Prostate gland (tissue), 2 donors: ENCODE measurements around the gene LIPC. TPM values are rescaled to one million over a fixed set of nuclear protein-coding genes. Genes with fewer than 3 reads are reported as not detected.

Source experiments
- DNase-seq: peaks from one replicate; pipeline ENCODE4 v3.0.0-alpha.2; 2019; ENCODE audit warnings: low spot score
- H3K27ac ChIP-seq, 2 donors: fragments of 200-600 bp; sonication (generic); 2 replicates each; pipeline ENCODE4 v1.5.1; 2017 to 2019
- H3K27me3 ChIP-seq: fragments of 200-600 bp; sonication (generic); replicated peaks from 2 replicates; pipeline ENCODE4 v1.5.1; 2019; ENCODE audit not compliant: insufficient read depth
- H3K36me3 ChIP-seq, 2 donors: fragments of 200-600 bp; sonication (generic); 1 replicate in 1 of 2; 2 replicates in 1 of 2; pipeline versions ENCODE4 v1.5.1 to v1.8.1; 2017 to 2019
- H3K4me1 ChIP-seq: fragments of 200-600 bp; sonication (generic); replicated peaks from 2 replicates; pipeline ENCODE4 v1.5.1; 2019
- H3K4me3 ChIP-seq, 2 donors: fragments of 200-600 bp; sonication (generic); 2 replicates each; pipeline ENCODE4 v1.5.1; 2017 to 2019
- H3K9me3 ChIP-seq: fragments of 200-600 bp; sonication (generic); 2 replicates; pipeline ENCODE4 v1.5.1; 2017
- POLR2A ChIP-seq: fragments of 450-650 bp; IDR thresholded peaks from one replicate; pipeline ENCODE4 v1.6.1; 2016; ENCODE audit warnings: antibody characterized with exemption, mild to moderate bottlenecking
- POLR2AphosphoS5 ChIP-seq: sonication (generic); formaldehyde crosslinking; IDR thresholded peaks from one replicate; pipeline ENCODE4 v1.6.1; 2017; ENCODE audit warnings: antibody characterized with exemption
- WGBS: methylation state at CpG from one replicate; pipeline ENCODE4 v1.1.5; 2018; 5-methylcytosine and 5-hydroxymethylcytosine counted together
- intact Hi-C: fragments of 100-400 bp; cut with DNase I; formaldehyde crosslinking; loops from one replicate; pipeline ENCODE4 v1.14.2; 2022
- total RNA-seq, 2 donors: library from RNA; depleted of rRNA; stranded (reverse); fragments of >200 nt; gene quantifications; one replicate each; pipeline ENCODE4 v1.1.0, GENCODE V29; 2016
- TF ChIP-seq, protein P1 (sequence below), 4 experiments: fragments of 200-600 bp in 2 of 4; fragments of 450-650 bp in 2 of 4; sonication (generic) in 2 of 4; IDR thresholded peaks; 1 replicate in 3 of 4; 2 replicates in 1 of 4; pipeline ENCODE4 v1.5.1; 2016 to 2019; ENCODE audit warnings: antibody characterized with exemption in 4 of 4, mild to moderate bottlenecking in 2 of 4, moderate library complexity in 2 of 4

Gene LIPC
- total RNA-seq, 2 donors from 2014 or later = 0.14 TPM; not detected in 1

DNA sequence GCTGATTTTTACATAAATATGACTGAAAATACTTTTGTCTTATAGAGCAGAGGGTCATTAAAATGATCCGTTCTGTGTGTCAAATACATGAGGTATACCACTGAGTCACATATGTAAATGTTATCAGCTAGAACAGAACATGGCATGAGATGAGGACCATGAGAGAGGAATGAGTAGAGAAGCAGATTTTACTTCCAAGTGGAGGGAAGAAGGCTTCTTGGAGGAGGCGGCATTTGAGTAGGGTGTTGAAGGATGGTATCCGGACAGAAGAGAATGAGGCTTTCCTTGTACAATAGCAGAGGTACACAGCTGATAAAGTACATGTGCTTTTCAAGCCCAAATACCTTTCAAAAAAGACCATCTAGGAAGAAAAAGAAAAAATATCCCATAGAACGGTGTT is 4.8 kb downstream of the LIPC start:
- Histone ChIP-seq H3K27me3 (no peaks in the 10 kb centered on the region), H3K4me3 (no peak overlapping the region), H3K27ac (no peak overlapping the region), H3K9me3 (no peaks in the 10 kb centered on the region), H3K36me3 (no peaks in the 10 kb centered on the region), H3K4me1 (peaks cover 4% of the 10 kb centered on the region)
- intact Hi-C loops = no loop called here
- no peak for DNase-seq
- TF ChIP-seq POLR2AphosphoS5 (no peak), POLR2A (no peak)
- TF ChIP-seq, protein P1, sequence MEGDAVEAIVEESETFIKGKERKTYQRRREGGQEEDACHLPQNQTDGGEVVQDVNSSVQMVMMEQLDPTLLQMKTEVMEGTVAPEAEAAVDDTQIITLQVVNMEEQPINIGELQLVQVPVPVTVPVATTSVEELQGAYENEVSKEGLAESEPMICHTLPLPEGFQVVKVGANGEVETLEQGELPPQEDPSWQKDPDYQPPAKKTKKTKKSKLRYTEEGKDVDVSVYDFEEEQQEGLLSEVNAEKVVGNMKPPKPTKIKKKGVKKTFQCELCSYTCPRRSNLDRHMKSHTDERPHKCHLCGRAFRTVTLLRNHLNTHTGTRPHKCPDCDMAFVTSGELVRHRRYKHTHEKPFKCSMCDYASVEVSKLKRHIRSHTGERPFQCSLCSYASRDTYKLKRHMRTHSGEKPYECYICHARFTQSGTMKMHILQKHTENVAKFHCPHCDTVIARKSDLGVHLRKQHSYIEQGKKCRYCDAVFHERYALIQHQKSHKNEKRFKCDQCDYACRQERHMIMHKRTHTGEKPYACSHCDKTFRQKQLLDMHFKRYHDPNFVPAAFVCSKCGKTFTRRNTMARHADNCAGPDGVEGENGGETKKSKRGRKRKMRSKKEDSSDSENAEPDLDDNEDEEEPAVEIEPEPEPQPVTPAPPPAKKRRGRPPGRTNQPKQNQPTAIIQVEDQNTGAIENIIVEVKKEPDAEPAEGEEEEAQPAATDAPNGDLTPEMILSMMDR (IDR thresholded peaks at IDR 0.05) = no peak
- WGBS = 74% methylated on average over 4 of the region's 4 CpGs

DNA sequence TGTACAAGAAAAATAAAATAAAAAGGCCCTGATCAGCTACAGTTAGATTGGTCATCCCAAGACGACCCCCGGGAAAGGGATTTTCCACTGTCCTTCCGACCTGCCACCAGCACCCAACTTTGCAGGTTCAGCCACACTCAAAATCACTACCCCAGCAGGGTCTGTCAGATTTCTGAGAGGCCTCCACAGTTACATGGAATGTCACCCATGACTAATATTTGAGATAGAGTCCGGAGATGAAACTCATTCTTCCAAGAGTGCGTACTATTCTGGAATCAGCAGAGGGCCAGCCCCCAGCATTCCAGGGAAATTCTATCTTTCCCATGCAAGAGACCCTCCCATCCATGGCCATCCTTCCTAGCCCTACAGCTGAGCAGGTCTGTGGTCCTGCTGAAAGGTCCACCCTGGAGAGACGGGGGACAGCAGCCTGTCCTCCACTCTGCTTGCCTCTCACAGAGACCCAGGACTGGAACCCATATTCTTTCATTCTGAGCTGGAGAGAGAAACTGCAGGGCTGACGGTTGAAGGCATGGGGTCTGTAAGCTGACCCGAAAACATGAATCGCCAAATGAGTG is 5.8 kb downstream of the LIPC start:
- intact Hi-C loops = no loop called here
- no peak overlapping the region for H3K27ac ChIP-seq
- WGBS = 95% methylated on average over 9 of the region's 9 CpGs
- no peaks in the 10 kb centered on the region for H3K36me3 ChIP-seq
- no peaks in the 10 kb centered on the region for H3K27me3 ChIP-seq
- TF ChIP-seq POLR2AphosphoS5 = no peak
- no peak for TF ChIP-seq POLR2A
- TF ChIP-seq, protein P1 (IDR thresholded peaks at IDR 0.05) = no peak
- H3K4me1 ChIP-seq = peaks cover 4% of the 10 kb centered on the region
- no peak overlapping the region for H3K4me3 ChIP-seq
- no peak for DNase-seq
- no peaks in the 10 kb centered on the region for H3K9me3 ChIP-seq

- WGBS = 96% methylated on average over 9 of the region's 9 CpGs
- no peaks in the 10 kb centered on the region for H3K9me3 ChIP-seq
- intact Hi-C loops = no loop called here
- no peak for DNase-seq
- H3K27ac ChIP-seq = no peak overlapping the region
- no peak overlapping the region for H3K4me3 ChIP-seq
- no peaks in the 10 kb centered on the region for H3K36me3 ChIP-seq
- H3K27me3 ChIP-seq = no peaks in the 10 kb centered on the region
- peaks cover 4% of the 10 kb centered on the region for H3K4me1 ChIP-seq
- TF ChIP-seq POLR2AphosphoS5 = no peak
- no peak for TF ChIP-seq POLR2A
- TF ChIP-seq, protein P1 (IDR thresholded peaks at IDR 0.05) = no peak
Observed at GRCh38 chr15:58438111-58438510, 6.3 kb downstream of the LIPC start.

DNA sequence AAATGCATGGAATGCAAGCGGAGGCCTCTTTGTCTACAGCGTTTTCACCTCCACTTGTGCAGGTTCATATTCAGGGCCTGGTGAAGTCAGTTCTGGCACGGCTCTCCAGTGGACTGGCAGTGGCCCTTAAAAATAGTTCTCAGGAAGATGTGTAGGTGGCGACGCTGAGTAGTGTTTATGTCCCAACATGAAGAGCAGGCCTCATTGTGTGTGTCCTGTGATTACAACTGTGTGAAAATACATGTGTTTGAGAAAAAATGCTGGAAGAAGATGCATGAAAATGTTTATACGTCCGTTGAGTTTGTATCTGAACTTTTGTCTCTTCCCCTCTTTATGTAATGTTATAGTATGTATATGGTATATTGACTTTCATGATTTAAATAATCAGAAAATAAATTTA is 7.2 kb downstream of the LIPC start:
- Histone ChIP-seq H3K27ac (no peak overlapping the region), H3K36me3 (no peaks in the 10 kb centered on the region), H3K4me3 (no peak overlapping the region), H3K27me3 (no peaks in the 10 kb centered on the region), H3K4me1 (peaks cover 4% of the 10 kb centered on the region), H3K9me3 (no peaks in the 10 kb centered on the region)
- intact Hi-C loops = no loop called here
- DNase-seq = no peak
- 79% methylated on average over 7 of the region's 7 CpGs for WGBS
- TF ChIP-seq POLR2AphosphoS5 = no peak
- TF ChIP-seq, protein P1 (IDR thresholded peaks at IDR 0.05) = peak in 1 of 4 experiments; percentile 13

GRCh38 chr15:58440158-58440910 is 8.5 kb downstream of the LIPC start:
- no peaks in the 10 kb centered on the region for H3K36me3 ChIP-seq
- no peaks in the 10 kb centered on the region for H3K9me3 ChIP-seq
- TF ChIP-seq, protein P1 (IDR thresholded peaks at IDR 0.05) = no peak
- peak; percentile 68 for TF ChIP-seq POLR2AphosphoS5
- H3K4me1 ChIP-seq = peaks cover 4% of the 10 kb centered on the region
- H3K27ac ChIP-seq = peak overlapping the region; percentile 70 to 72
- WGBS = 65% methylated on average over 7 of the region's 7 CpGs
- DNase-seq = peak; percentile 50
- no peak overlapping the region for H3K4me3 ChIP-seq
- intact Hi-C loops = no loop called here
- H3K27me3 ChIP-seq = no peaks in the 10 kb centered on the region
